Lung (tissue), 12 donors: Measurements from ENCODE around the gene CLGN. TPM values are rescaled to one million over a fixed set of nuclear protein-coding genes. Genes with fewer than 3 reads are reported as not detected.

ENCODE experiments used
- ATAC-seq: fragments of 200-7000 bp; cut with Tn5 transposase; one replicate; pipeline ENCODE4 v1.9.1; 2020; ENCODE audit warnings: moderate number of reproducible peaks; ENCODE audit not compliant: insufficient read depth, low FRiP score
- DNase-seq, 3 donors: peaks; one replicate each; pipeline ENCODE4 v3.0.0-alpha.2; 2013 to 2017
- H3K27ac ChIP-seq, 2 donors: one replicate each; pipeline ENCODE4 v1.5.1; 2013; ENCODE audit warnings: mild to moderate bottlenecking in 2 of 2, moderate library complexity in 2 of 2, control low read depth in 1 of 2, inconsistent platforms in 1 of 2, low read depth in 1 of 2, low read length in 1 of 2
- H3K27me3 ChIP-seq, 3 donors: one replicate each; pipeline ENCODE4 v1.5.1; 2013; ENCODE audit warnings: low read length in 2 of 3; ENCODE audit not compliant: control insufficient read depth in 3 of 3, insufficient read depth in 3 of 3
- H3K36me3 ChIP-seq, 4 donors: one replicate each; pipeline ENCODE4 v1.5.1; 2013; ENCODE audit warnings: low read length in 4 of 4, mild to moderate bottlenecking in 1 of 4, moderate library complexity in 1 of 4; ENCODE audit not compliant: control insufficient read depth in 4 of 4, insufficient read depth in 4 of 4
- H3K4me1 ChIP-seq, 5 donors: one replicate each; pipeline ENCODE4 v1.5.1; 2013; ENCODE audit warnings: low read length in 5 of 5, mild to moderate bottlenecking in 2 of 5, moderate library complexity in 1 of 5; ENCODE audit not compliant: control insufficient read depth in 5 of 5, insufficient read depth in 5 of 5
- H3K4me3 ChIP-seq: one replicate; pipeline ENCODE4 v1.5.1; 2013; ENCODE audit warnings: mild to moderate bottlenecking, control low read depth, moderate library complexity
- H3K9ac ChIP-seq, 2 donors: one replicate each; pipeline ENCODE4 v1.5.1; 2013; ENCODE audit warnings: low read length in 2 of 2, control low read depth in 1 of 2; ENCODE audit not compliant: insufficient read depth in 1 of 2
- H3K9me3 ChIP-seq, 4 donors: one replicate each; pipeline ENCODE4 v1.5.1; 2013; ENCODE audit warnings: low read length in 3 of 4, mild to moderate bottlenecking in 1 of 4, moderate library complexity in 1 of 4; ENCODE audit not compliant: control insufficient read depth in 4 of 4, insufficient read depth in 3 of 4
- CTCF ChIP-seq: IDR thresholded peaks from 2 replicates; pipeline ENCODE4 v1.5.1; 2012; ENCODE audit warnings: mild to moderate bottlenecking; ENCODE audit errors: control extremely low read depth, extremely low read depth
- WGBS, 2 donors: extraction: QIAGEN DNeasy Blood & Tissue Kit; methylation state at CpG; one replicate each; pipeline ENCODE4 v1.1.7; 2013; 5-methylcytosine and 5-hydroxymethylcytosine counted together
- polyA plus RNA-seq, 2 donors: library from polyadenylated mRNA; stranded (reverse); fragments of 200-250 nt; gene quantifications; one replicate each; pipeline ENCODE4 v1.2.1, GENCODE V29; 2013
- total RNA-seq, 2 donors: library from RNA; depleted of rRNA in 1 of 2; stranded (reverse); fragments of >200 nt in 1 of 2; gene quantifications; one replicate each; pipeline ENCODE4 v1.2.1, GENCODE V29; 2014 to 2021
- donor health status: control.
- donor health status: control.
- donor health status: Bipolar disorder and iron deficiency.
- donor health status: healthy.
- donor health status: DM: yes; HTN: yes; CAD: no.

The CLGN gene
- total and polyA plus RNA-seq, 4 donors, result 0.87 to 3.4 (median 2.1) TPM

- Histone ChIP-seq H3K9ac (no peak overlapping the region), H3K9me3 (no peaks in the 10 kb centered on the region), H3K27ac (no peak overlapping the region), H3K4me1 (no peaks in the 10 kb centered on the region), H3K27me3 (no peaks in the 10 kb centered on the region), H3K4me3 (no peak overlapping the region), H3K36me3 (no peaks in the 10 kb centered on the region)
- no peak for DNase-seq
- ATAC-seq, result no peak
- 92% methylated on average over 3 of the region's 3 CpGs for WGBS, 2 donors
- no peak for TF ChIP-seq CTCF
Measured at GRCh38 chr4:140363051-140363450, 64.4 kb downstream of the CLGN start.

- H3K27ac ChIP-seq, result no peak overlapping the region
- H3K9ac ChIP-seq, result no peak overlapping the region
- TF ChIP-seq CTCF, result no peak
- ATAC-seq (no peak), DNase-seq (no peak)
- no peaks in the 10 kb centered on the region for H3K4me1 ChIP-seq
- no peaks in the 10 kb centered on the region for H3K36me3 ChIP-seq
- no peaks in the 10 kb centered on the region for H3K9me3 ChIP-seq
- no peak overlapping the region for H3K4me3 ChIP-seq
- WGBS, 2 donors, result 93 to 95% methylated on average over 4 of the region's 4 CpGs
- no peaks in the 10 kb centered on the region for H3K27me3 ChIP-seq
Measured at GRCh38 chr4:140361099-140361498, 66.3 kb downstream of the CLGN start.

GRCh38 chr4:140359562-140360427, 67.7 kb downstream of the CLGN start:
- WGBS, 2 donors, result 36 to 39% methylated on average over 7 of the region's 7 CpGs

More at GRCh38 chr4:140359562-140360427, 67.7 kb downstream of the CLGN start:
- peak; percentile 69 for TF ChIP-seq CTCF
- DNase-seq (peak; percentile 80 to 84 (median 84)), ATAC-seq (peak; percentile 89)
- Histone ChIP-seq H3K9me3 (no peaks in the 10 kb centered on the region), H3K9ac (no peak overlapping the region), H3K4me1 (no peaks in the 10 kb centered on the region), H3K27me3 (no peaks in the 10 kb centered on the region), H3K36me3 (no peaks in the 10 kb centered on the region), H3K27ac (no peak overlapping the region), H3K4me3 (no peak overlapping the region)
